ENCODE results near the gene SELENBP1. TPM values are rescaled to one million over a fixed set of nuclear protein-coding genes. Genes with fewer than 3 reads are reported as not detected.
A peak's percentile ranks its signal among the peaks of the same experiment; 100 is the strongest.

The SELENBP1 gene
- total and polyA plus RNA-seq, 9 donors = 29.6 to 117 (median 65.7) TPM

DNA sequence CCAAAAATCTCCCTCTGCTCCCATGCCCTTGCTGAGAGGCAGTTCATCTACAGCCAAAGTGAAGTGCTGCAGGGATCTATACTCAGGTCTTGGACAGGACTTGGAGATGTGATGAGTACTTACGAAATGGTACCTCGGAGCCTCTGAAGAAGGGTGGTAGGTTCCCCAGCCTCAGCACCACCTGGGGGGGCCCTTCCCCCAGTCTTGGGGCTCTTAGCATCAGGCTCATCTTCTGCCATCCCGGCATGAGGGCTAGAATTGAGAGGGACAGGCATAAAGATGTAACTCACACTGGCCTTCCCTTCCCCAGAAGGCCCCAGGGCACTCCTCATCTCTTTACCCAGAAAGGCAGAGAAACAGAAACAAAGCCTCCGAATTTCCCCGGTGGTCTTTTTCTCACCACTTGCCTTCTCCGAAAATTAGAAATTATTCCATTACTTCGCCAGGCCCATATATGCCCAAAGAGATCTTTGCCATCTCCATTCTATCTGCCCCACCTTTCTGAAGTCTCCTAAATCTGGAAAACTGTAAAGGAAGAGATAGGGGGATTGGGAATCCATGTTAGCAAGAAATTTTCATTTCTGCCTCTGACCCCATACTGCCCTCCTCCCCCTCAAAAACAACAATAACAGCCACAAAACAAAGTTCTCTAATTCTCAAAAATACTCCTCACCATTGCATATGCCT is 26.3 kb downstream of the SELENBP1 start:
- intact Hi-C loops (cut with DNase I) = loop anchor here in 1 of 4 donors (5.0 kb wide), 1 partner anchor 56 kb away; no protein-coding TSS in a partner anchor
- WGBS, 3 donors = 29 to 46% (median 35%) methylated on average over 7 of the region's 7 CpGs
- H3K36me3 ChIP-seq = no peaks in the 10 kb centered on the region
- H3K4me1 ChIP-seq (ENCODE audit: insufficient read depth) = peaks cover 2% of the 10 kb centered on the region
- H3K4me3 ChIP-seq = peak overlapping the region; percentile 44
- no peaks in the 10 kb centered on the region for H3K9me3 ChIP-seq
- peak in 1 of 5 donors; percentile 37 for DNase-seq
- no peaks in the 10 kb centered on the region for H3K27me3 ChIP-seq
- H3K27ac ChIP-seq = peak overlapping the region; percentile 30 to 84
- TF ChIP-seq EP300 (IDR thresholded peaks at IDR 0.05) (no peak), POLR2A (IDR thresholded peaks at IDR 0.05) (no peak)
- TF ChIP-seq, protein P1, sequence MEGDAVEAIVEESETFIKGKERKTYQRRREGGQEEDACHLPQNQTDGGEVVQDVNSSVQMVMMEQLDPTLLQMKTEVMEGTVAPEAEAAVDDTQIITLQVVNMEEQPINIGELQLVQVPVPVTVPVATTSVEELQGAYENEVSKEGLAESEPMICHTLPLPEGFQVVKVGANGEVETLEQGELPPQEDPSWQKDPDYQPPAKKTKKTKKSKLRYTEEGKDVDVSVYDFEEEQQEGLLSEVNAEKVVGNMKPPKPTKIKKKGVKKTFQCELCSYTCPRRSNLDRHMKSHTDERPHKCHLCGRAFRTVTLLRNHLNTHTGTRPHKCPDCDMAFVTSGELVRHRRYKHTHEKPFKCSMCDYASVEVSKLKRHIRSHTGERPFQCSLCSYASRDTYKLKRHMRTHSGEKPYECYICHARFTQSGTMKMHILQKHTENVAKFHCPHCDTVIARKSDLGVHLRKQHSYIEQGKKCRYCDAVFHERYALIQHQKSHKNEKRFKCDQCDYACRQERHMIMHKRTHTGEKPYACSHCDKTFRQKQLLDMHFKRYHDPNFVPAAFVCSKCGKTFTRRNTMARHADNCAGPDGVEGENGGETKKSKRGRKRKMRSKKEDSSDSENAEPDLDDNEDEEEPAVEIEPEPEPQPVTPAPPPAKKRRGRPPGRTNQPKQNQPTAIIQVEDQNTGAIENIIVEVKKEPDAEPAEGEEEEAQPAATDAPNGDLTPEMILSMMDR (IDR thresholded peaks at IDR 0.05) = no peak

DNA sequence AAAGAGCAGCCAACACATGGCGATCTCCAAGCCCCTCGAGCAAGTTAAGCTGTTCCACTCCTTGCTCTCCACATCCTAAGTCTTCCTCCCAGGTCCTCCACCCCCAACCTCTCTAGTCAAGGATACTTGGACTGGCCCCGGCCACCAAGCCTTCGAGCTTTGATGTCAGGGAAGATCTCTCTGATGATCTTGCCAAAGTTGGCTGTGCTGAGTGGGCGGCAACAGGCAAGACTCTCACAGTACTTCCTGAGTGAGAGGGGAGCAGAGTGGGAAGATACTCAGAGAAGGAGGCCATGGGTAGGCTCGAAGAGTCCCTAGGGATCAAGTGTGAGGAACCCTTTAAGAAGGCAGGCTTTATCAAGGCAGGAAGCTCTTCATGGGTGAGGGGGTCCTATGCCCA is 28.2 kb downstream of the SELENBP1 start:
- no peak overlapping the region for H3K27ac ChIP-seq
- H3K4me1 ChIP-seq (ENCODE audit: insufficient read depth) = peaks cover 2% of the 10 kb centered on the region
- no peak for TF ChIP-seq EP300 (IDR thresholded peaks at IDR 0.05)
- no peaks in the 10 kb centered on the region for H3K9me3 ChIP-seq
- intact Hi-C loops (cut with DNase I) = loop anchor here in 3 of 4 donors (5.0 kb wide), 2 partner anchors 42 to 47 kb away; no protein-coding TSS in a partner anchor
- H3K36me3 ChIP-seq = no peaks in the 10 kb centered on the region
- no peak for DNase-seq
- H3K27me3 ChIP-seq = no peaks in the 10 kb centered on the region
- H3K4me3 ChIP-seq = no peak overlapping the region
- WGBS, 3 donors = 72 to 82% (median 75%) methylated on average over 6 of the region's 6 CpGs

DNA sequence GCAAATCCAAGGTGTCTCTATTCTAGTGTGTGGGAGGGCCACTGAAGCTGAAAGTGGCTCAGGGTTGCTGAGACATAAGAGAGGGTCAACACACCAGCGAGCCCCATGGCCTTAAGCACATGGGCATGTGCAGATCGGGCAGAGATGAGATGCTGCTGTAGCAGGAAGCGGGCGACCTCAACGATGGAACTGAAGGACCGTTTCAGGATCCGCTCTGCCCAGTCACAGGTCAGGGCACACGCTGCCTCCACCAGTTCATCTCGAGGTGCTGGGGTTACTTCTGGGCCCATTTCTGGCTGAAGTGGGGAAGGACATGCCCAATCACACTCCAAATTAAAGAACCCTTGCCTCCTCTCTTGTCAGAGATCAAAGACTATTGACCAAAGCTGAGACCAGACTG is 28.9 kb downstream of the SELENBP1 start:
- Histone ChIP-seq H3K27me3 (no peaks in the 10 kb centered on the region), H3K9me3 (no peaks in the 10 kb centered on the region), H3K4me3 (no peak overlapping the region), H3K4me1 (ENCODE audit: insufficient read depth) (peaks cover 2% of the 10 kb centered on the region), H3K27ac (no peak overlapping the region), H3K36me3 (no peaks in the 10 kb centered on the region)
- intact Hi-C loops (cut with DNase I) = loop anchor here in 3 of 4 donors (5.0 kb wide), 2 partner anchors 41 to 46 kb away; no protein-coding TSS in a partner anchor
- WGBS, 3 donors = 68 to 80% (median 70%) methylated on average over 9 of the region's 9 CpGs
- DNase-seq = no peak
- TF ChIP-seq, protein P1 (IDR thresholded peaks at IDR 0.05) = no peak
- TF ChIP-seq POLR2A (IDR thresholded peaks at IDR 0.05) (no peak), EP300 (IDR thresholded peaks at IDR 0.05) (no peak)

DNA sequence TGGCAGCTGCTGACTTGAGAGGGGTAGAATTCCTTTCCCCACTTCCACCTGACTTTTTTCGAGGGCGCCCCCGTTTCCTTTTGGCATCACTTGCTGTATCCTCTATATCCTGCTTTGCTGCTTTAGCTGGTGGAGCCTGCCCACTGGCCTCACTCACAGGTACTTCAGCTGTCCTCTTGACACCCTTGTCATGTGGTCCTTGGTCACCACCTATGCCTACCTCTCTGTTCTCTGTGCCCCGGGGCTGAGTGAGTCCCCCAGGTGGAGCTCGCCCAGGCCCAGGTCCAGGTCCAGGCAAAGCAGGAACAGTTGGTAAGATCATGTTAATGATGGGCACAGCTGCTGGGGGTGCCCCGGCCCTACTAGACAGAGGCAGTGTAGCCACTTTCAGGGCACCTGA is 29.9 kb downstream of the SELENBP1 start:
- Histone ChIP-seq H3K9me3 (no peaks in the 10 kb centered on the region), H3K4me3 (no peak overlapping the region), H3K36me3 (no peaks in the 10 kb centered on the region), H3K4me1 (ENCODE audit: insufficient read depth) (peaks cover 2% of the 10 kb centered on the region), H3K27ac (no peak overlapping the region), H3K27me3 (no peaks in the 10 kb centered on the region)
- WGBS, 3 donors = 78 to 85% (median 79%) methylated on average over 6 of the region's 6 CpGs
- intact Hi-C loops (cut with DNase I) = loop anchor here in 3 of 4 donors (5.0 kb wide), 2 partner anchors 40 to 45 kb away; no protein-coding TSS in a partner anchor
- DNase-seq = no peak
- TF ChIP-seq EP300 (IDR thresholded peaks at IDR 0.05) = no peak
- no peak for TF ChIP-seq POLR2A (IDR thresholded peaks at IDR 0.05)
- TF ChIP-seq, protein P1 (IDR thresholded peaks at IDR 0.05) = no peak

DNA sequence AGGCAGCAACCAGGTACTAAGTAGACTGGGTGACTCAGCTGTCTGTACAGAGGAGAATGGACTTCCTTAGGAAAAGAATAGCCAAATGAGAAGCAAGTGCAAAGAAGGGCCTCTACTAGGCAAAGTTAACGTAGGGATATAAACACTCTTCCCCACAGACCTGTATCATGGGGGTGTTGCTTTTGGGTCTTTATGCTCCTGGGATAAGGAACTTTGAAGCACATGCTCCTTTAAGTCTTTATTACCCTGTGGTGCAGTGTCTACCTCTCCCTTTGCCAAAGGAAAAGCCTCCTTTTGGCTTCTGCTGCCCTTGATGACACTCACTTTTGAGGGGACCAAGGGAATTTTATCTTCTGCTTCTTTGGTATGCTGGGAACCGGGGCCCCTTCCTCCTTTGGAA is 30.5 kb downstream of the SELENBP1 start:
- Histone ChIP-seq H3K36me3 (no peaks in the 10 kb centered on the region), H3K27me3 (no peaks in the 10 kb centered on the region), H3K9me3 (no peaks in the 10 kb centered on the region), H3K4me3 (no peak overlapping the region), H3K4me1 (ENCODE audit: insufficient read depth) (peaks cover 2% of the 10 kb centered on the region), H3K27ac (no peak overlapping the region)
- DNase-seq = no peak
- intact Hi-C loops (cut with DNase I) = loop anchor here in 3 of 4 donors (5.0 kb wide), 2 partner anchors 40 to 45 kb away; no protein-coding TSS in a partner anchor
- TF ChIP-seq EP300 (IDR thresholded peaks at IDR 0.05) (no peak), POLR2A (IDR thresholded peaks at IDR 0.05) (no peak)
- TF ChIP-seq, protein P1 (IDR thresholded peaks at IDR 0.05) = no peak
- WGBS, 3 donors = 73 to 83% (median 74%) methylated on average over 2 of the region's 2 CpGs

Measured in ovary (tissue), 9 donors.